ENCODE results near the gene DDX10. TPM values are rescaled to one million over a fixed set of nuclear protein-coding genes. Genes with fewer than 3 reads are reported as not detected.

Gene DDX10
- total RNA-seq, 2 donors from 2014 or later = 21.1 to 21.3 TPM

DNA sequence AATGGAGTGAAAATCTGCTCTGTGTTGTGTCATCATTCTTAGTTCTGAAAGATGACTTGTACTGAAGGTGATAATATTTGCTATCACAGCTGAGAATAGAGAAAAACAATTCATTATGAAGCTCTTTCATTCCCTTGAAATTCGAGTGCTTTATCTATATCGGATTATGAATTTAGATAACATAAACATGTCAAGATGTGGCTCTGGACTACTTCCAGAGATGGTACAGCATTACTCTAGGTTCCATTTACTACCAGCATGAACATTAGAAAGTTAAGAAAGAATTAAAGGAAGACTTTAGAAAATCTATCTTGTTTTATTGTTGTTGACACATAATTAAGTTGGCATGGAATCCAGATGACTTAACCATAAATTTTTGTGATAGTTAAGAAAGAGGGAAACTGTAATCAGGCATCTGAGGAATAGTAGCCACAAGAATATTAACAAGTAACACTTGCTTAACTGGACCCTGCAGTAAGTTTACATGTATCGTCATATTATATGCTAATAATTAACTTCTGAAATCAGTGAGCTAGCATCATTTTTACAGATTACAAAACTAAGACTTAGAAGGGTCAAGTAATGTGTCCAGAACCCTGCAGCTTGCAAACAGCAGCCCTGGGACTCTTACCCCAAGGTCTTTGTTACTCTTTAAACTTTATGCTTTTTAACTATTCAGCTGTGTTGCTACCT is 182.6 kb downstream of the DDX10 start:
- DNase-seq (ENCODE audit: low spot score) = no peak
- intact Hi-C loops (cut with DNase I) = no loop called here

GRCh38 chr11:108851781-108852180 is 186.9 kb downstream of the DDX10 start:
- DNase-seq (ENCODE audit: low spot score) = no peak
- intact Hi-C loops (cut with DNase I) = no loop called here

DNA sequence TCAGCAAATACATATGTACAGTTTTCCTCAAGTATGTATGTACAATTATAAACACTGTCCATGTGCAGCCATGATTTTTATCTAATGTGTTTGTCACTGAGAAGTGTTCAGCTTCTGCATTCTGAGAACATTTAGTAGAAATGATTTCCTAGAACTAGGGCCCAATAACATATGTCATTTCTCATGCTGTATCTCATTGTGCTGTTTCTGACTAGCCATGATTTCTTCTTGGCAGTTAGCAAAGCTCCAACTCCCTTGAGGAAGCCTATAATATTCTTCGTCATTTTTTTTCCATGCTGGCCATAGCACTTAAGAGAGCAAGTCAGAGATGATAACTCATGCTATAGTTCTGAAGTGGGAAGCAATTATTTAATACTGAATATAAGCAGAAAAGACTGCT is 187.8 kb downstream of the DDX10 start:
- no peak for DNase-seq (ENCODE audit: low spot score)
- intact Hi-C loops (cut with DNase I) = no loop called here

GRCh38 chr11:108853151-108853550 is 188.3 kb downstream of the DDX10 start:
- DNase-seq (ENCODE audit: low spot score) = no peak

GRCh38 chr11:108853864-108854263 is 189.0 kb downstream of the DDX10 start:
- DNase-seq (ENCODE audit: low spot score) = no peak
- intact Hi-C loops (cut with DNase I) = no loop called here

More at GRCh38 chr11:108853151-108853550, 188.3 kb downstream of the DDX10 start:
- intact Hi-C loops (cut with DNase I) = no loop called here

GRCh38 chr11:108854346-108854745 is 189.5 kb downstream of the DDX10 start:
- DNase-seq (ENCODE audit: low spot score) = no peak
- intact Hi-C loops (cut with DNase I) = no loop called here

GRCh38 chr11:108857382-108857781 is 192.5 kb downstream of the DDX10 start:
- DNase-seq (ENCODE audit: low spot score) = no peak
- intact Hi-C loops (cut with DNase I) = no loop called here

DNA sequence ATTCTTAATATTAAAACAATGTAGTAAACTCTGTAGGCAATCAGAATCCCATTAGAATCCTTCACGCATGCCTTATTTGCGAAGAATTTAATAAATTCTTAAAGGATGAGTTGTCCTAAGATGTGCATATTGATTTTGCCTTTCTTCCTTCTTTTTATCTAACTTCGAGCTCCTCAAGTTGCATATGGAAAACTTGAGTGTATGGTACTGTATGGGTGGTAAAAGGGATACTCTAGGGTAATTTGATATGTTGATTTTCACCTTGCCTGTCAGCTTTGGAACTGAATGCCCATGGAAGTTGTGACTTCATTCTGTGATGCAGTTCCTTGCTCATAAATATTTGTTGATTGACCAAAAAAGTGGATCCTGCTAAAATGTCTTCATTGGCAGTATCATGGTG is 193.8 kb downstream of the DDX10 start:
- DNase-seq (ENCODE audit: low spot score) = no peak
- intact Hi-C loops (cut with DNase I) = no loop called here

DNA sequence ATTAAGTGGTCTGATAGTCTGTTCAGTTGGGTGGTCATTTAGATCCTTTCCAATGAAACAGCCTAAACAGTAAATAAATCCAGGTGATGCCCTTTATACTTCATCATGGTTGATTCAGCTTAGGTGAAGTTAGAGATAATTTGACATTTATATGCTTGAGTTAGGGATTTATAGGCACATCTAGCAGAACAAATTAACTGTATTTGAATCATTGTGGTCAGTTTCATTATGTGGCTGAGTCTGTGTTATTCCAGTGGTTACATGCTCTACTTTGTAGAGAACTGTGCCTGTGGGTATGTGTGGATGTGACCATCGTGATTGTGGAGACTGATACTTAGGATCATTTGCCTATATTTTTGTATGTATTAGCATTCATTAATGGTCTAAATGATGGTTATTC is 194.6 kb downstream of the DDX10 start:
- intact Hi-C loops (cut with DNase I) = no loop called here
- DNase-seq (ENCODE audit: low spot score) = no peak

DNA sequence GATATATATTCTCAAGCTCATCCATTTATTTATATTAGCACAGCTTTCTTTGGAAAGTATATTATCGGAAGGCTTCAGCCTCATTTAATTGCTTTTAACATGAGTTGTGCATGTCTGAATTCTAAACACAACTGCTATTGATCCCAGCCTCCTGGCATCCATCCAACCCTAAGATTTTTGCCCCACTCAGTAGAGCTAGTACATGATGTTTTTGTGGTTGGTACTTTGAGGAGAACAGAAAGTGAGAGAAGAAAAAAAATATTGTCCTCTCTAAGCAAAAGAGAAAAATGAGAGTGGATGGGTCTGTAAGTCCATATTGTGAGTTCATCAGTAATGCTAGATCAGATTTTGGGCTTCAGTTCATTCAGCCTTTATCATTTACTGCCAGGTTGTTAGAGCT is 198.7 kb downstream of the DDX10 start:
- DNase-seq (ENCODE audit: low spot score) = no peak
- intact Hi-C loops (cut with DNase I) = no loop called here

- no peak for DNase-seq (ENCODE audit: low spot score)
- intact Hi-C loops (cut with DNase I) = no loop called here
Observed at GRCh38 chr11:108865406-108865805, 200.5 kb downstream of the DDX10 start.

DNA sequence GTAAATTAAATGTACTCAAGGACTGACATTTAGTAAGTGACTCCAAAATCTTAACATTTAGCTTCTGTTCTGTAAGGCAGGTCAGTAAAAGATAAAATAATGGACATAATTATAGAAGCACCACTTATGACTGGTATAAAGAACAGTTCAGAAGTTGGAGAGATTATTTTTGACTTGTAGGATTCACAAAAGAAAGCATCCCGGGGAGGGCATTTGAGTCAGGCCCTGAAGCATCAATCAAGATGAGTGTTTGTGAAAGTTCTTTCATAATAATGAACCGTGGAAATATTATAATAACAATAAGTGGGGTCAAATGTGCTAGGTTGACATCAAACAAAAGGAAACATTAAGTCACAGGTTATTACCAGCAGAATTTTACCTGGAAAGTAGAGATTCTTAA is 201.9 kb downstream of the DDX10 start:
- no peak for DNase-seq (ENCODE audit: low spot score)
- intact Hi-C loops (cut with DNase I) = no loop called here

DNA sequence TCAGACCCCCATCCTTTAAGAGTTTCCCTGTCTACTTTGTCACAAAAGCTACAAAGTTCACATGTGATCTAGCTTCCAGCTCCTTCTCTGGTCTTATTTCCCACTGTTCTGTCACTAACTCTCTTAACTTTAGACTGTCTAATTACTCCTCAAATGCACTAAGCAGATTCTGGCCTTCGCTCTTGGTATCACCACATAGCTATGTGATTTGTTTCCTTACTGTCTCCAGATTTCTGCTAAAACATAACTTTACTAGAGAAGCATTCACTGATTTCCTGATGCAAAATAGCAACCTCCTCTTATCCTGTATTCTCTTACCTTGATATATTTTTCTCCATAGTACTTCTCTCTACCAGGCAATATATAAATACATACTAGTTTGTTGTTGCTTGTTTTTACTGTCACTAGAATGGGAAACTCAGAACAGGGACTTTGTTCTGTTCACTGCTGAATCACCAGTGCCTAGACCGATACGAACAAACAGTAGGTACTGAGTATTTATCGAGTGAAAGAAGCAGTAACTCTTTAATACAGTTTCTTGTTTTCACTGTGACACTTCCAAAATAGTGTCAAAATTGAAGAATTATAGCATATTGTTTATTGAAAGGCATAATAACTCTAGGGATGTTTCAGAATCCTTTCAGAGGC is 205.6 kb downstream of the DDX10 start:
- no peak for DNase-seq (ENCODE audit: low spot score)
- intact Hi-C loops (cut with DNase I) = no loop called here

GRCh38 chr11:108871152-108871551 is 206.3 kb downstream of the DDX10 start:
- intact Hi-C loops (cut with DNase I) = no loop called here
- peak; percentile 70 for DNase-seq (ENCODE audit: low spot score)

GRCh38 chr11:108871867-108872266 is 207.0 kb downstream of the DDX10 start:
- intact Hi-C loops (cut with DNase I) = no loop called here
- DNase-seq (ENCODE audit: low spot score) = no peak

DNA sequence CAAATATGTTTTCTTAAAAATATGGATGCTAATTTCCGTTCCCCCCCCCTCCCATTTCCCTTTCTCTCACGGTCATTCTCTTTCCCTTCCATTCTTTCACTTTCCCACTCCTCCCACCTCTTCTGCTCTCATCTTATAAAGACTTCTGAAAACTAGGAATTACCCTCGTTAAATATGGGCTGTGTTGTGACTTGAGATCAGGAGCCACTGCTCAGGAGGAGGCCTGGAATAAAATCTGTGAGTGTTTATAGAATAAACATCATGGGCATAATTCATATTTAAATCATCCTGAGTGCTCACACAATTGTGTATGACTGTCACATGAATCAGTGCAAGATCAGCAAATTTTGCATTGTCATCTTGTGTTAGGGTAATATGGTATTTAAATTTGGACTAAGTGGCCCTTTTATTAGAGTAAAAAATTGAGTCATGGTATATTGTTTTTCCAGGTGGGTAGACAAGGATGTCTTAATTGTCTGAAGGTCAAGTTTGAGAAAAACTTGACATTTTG is 208.0 kb downstream of the DDX10 start:
- no peak for DNase-seq (ENCODE audit: low spot score)
- intact Hi-C loops (cut with DNase I) = no loop called here

- intact Hi-C loops (cut with DNase I) = no loop called here
- DNase-seq (ENCODE audit: low spot score) = no peak
Observed at GRCh38 chr11:108873310-108873709, 208.4 kb downstream of the DDX10 start.

DNA sequence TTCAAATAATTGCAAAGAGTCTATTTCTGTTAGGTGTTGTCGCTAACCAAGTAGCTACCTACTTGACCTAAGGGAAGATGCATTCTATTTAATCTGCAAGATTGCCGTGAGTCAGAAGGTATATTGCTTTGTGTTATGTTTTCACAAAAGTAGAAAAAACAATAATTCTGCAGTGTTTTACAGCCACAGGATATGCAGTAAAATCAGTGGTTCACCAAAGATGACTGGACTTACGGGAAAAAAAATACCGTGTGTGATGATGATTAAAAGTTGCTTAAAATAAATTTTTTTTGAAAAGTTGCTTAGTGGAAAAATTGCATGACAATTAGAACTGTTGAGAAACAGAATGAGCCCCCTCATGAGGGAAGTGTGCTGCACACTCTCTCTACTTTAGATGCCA is 209.1 kb downstream of the DDX10 start:
- intact Hi-C loops (cut with DNase I) = no loop called here
- DNase-seq (ENCODE audit: low spot score) = no peak

DNA sequence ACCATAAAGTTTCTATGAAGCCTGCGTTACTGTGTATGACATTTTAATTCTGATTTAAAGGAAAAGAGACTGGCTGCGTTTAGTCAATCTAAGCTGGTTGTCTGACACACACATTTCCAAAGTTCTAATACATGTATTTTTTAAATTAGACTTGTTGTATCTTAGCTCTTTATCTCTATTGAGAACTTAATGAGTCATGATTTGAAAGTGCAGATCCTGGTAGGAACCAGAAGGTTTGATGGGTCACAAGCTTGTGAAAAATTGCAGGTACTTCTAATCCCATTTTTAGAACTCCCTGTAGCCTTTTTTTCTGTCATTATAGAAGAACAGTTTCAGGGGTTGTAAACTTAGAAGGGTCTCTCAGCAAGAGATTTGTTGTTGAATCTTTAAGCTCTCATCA is 210.3 kb downstream of the DDX10 start:
- intact Hi-C loops (cut with DNase I) = no loop called here
- DNase-seq (ENCODE audit: low spot score) = no peak

- intact Hi-C loops (cut with DNase I) = no loop called here
Observed at GRCh38 chr11:108877178-108877577, 212.3 kb downstream of the DDX10 start.

GRCh38 chr11:108880510-108880909 is 215.6 kb downstream of the DDX10 start:
- intact Hi-C loops (cut with DNase I) = no loop called here
- no peak for DNase-seq (ENCODE audit: low spot score)

More at GRCh38 chr11:108877178-108877577, 212.3 kb downstream of the DDX10 start:
- DNase-seq (ENCODE audit: low spot score) = no peak
